SK-N-SH (cell line): ENCODE measurements around the gene BARD1.

Experiments
- JUND ChIP-seq: IDR thresholded peaks from 2 replicates; pipeline ENCODE4 v1.4.0; 2012
- NRF1 ChIP-seq: IDR thresholded peaks from 2 replicates; pipeline ENCODE4 v1.6.1; 2012; ENCODE audit warnings: low read depth, mild to moderate bottlenecking, low read length
- POLR2AphosphoS5 ChIP-seq: IDR thresholded peaks from 2 replicates; pipeline ENCODE4 v1.6.1; 2012; ENCODE audit warnings: low read depth, low read length
- TAF1 ChIP-seq: IDR thresholded peaks from 2 replicates; pipeline ENCODE4 v1.6.1; 2012; ENCODE audit warnings: low read depth, mild to moderate bottlenecking, low read length, moderate library complexity, borderline replicate concordance
- USF1 ChIP-seq: IDR thresholded peaks from 2 replicates; pipeline ENCODE4 v1.4.0; 2012; ENCODE audit warnings: low read depth, borderline replicate concordance
- USF2 ChIP-seq: fragments of 150-350 bp; IDR thresholded peaks from 2 replicates; pipeline ENCODE4 v1.6.1; 2017; ENCODE audit warnings: antibody characterized with exemption, low read length, low read depth, borderline replicate concordance
- TF ChIP-seq, protein P1 (sequence below): fragments of 200-600 bp; sonication (generic); IDR thresholded peaks from 2 replicates; pipeline ENCODE4 v1.6.1; 2017; ENCODE audit warnings: antibody characterized with exemption, mild to moderate bottlenecking, moderate library complexity
- TF ChIP-seq, protein P2 (sequence below): IDR thresholded peaks from 2 replicates; pipeline ENCODE4; 2012

GRCh38 chr2:214730800-214731407 lies 78.6 kb downstream of the BARD1 start:
- TF ChIP-seq JUND (no peak), TAF1 (no peak), USF2 (no peak), USF1 (no peak), NRF1 (no peak), POLR2AphosphoS5 (no peak)
- TF ChIP-seq, protein P1, sequence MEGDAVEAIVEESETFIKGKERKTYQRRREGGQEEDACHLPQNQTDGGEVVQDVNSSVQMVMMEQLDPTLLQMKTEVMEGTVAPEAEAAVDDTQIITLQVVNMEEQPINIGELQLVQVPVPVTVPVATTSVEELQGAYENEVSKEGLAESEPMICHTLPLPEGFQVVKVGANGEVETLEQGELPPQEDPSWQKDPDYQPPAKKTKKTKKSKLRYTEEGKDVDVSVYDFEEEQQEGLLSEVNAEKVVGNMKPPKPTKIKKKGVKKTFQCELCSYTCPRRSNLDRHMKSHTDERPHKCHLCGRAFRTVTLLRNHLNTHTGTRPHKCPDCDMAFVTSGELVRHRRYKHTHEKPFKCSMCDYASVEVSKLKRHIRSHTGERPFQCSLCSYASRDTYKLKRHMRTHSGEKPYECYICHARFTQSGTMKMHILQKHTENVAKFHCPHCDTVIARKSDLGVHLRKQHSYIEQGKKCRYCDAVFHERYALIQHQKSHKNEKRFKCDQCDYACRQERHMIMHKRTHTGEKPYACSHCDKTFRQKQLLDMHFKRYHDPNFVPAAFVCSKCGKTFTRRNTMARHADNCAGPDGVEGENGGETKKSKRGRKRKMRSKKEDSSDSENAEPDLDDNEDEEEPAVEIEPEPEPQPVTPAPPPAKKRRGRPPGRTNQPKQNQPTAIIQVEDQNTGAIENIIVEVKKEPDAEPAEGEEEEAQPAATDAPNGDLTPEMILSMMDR: no peak
- TF ChIP-seq, protein P2, sequence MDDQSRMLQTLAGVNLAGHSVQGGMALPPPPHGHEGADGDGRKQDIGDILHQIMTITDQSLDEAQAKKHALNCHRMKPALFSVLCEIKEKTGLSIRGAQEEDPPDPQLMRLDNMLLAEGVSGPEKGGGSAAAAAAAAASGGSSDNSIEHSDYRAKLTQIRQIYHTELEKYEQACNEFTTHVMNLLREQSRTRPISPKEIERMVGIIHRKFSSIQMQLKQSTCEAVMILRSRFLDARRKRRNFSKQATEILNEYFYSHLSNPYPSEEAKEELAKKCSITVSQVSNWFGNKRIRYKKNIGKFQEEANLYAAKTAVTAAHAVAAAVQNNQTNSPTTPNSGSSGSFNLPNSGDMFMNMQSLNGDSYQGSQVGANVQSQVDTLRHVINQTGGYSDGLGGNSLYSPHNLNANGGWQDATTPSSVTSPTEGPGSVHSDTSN: no peak
